Sciatic nerve (tissue), 2 donors: ENCODE results near the gene IFNL3. TPM values are rescaled to one million over a fixed set of nuclear protein-coding genes. Genes with fewer than 3 reads are reported as not detected.
"Not testable (repeated sequence)": the region's sequence is repeated elsewhere in the genome, so short reads cannot be mapped to it uniquely, and the experiment has no call there.

ENCODE experiments used
- ATAC-seq: fragments of 200-7000 bp; cut with Tn5 transposase; one replicate; pipeline ENCODE4 v1.9.1; 2020; ENCODE audit warnings: mild to moderate bottlenecking, moderate library complexity
- DNase-seq: peaks from one replicate; pipeline ENCODE4 v3.0.0-alpha.2; 2020; ENCODE audit warnings: low spot score
- intact Hi-C: fragments of 100-400 bp; cut with DNase I; formaldehyde crosslinking; loops from one replicate; pipeline ENCODE4 v1.14.2; 2022
- total RNA-seq: library from RNA; stranded (reverse); fragmentation: NEBNext Ultra II Directional; extraction: Animal tissue kit (Norgen Biotek cat#: 25700); gene quantifications from one replicate; pipeline ENCODE4 v1.2.1, GENCODE V29; 2021
- donor health status: DM: no; HTN: no; CAD: no.
- donor health status: DM: no; HTN: no; CAD: no.

Gene IFNL3
- not detected for total RNA-seq

- ATAC-seq, DNase-seq: not testable (repeated sequence)
- intact Hi-C loops = loop anchor here (5.0 kb wide), 1 partner anchor 783 kb away; no protein-coding TSS in a partner anchor
These were observed at the start of gene IFNL3 for GRCh38 chr19:39244410-39245100. Gene IFNL3, minus strand, starts transcription at chr19:39245006. Its CDS starts 39 bp downstream, at chr19:39244967.

GRCh38 chr19:39293394-39293793, 48.6 kb upstream of the IFNL3 start:
- no peak for ATAC-seq
- intact Hi-C loops = no loop called here
- DNase-seq = no peak

GRCh38 chr19:39284032-39284431, 39.2 kb upstream of the IFNL3 start:
- DNase-seq (no peak), ATAC-seq (no peak)
- intact Hi-C loops = no loop called here

- intact Hi-C loops = no loop called here
- no peak for DNase-seq
- ATAC-seq = no peak
These were observed 37.2 kb upstream of the IFNL3 start for GRCh38 chr19:39282021-39282420.

- DNase-seq (no peak), ATAC-seq (no peak)
- intact Hi-C loops = no loop called here
These were observed 32.8 kb upstream of the IFNL3 start for GRCh38 chr19:39277598-39277997.

- intact Hi-C loops = no loop called here
- ATAC-seq (no peak), DNase-seq (peak; percentile 31)
These were observed 31.9 kb upstream of the IFNL3 start for GRCh38 chr19:39276740-39277139.

GRCh38 chr19:39275578-39275977, 30.8 kb upstream of the IFNL3 start:
- intact Hi-C loops = no loop called here
- ATAC-seq (no peak), DNase-seq (peak; percentile 0)

GRCh38 chr19:39273859-39274258, 29.1 kb upstream of the IFNL3 start:
- intact Hi-C loops, DNase-seq, ATAC-seq: not testable (repeated sequence)

- intact Hi-C loops = no loop called here
- ATAC-seq (no peak), DNase-seq (peak; percentile 43)
These were observed 25.4 kb upstream of the IFNL3 start for GRCh38 chr19:39270036-39270871.

GRCh38 chr19:39269369-39269768, 24.6 kb upstream of the IFNL3 start:
- ATAC-seq, intact Hi-C loops: not testable (repeated sequence)
- DNase-seq = peak; percentile 30

- ATAC-seq, intact Hi-C loops: not testable (repeated sequence)
- DNase-seq = peak; percentile 36
These were observed 23.9 kb upstream of the IFNL3 start for GRCh38 chr19:39268531-39269223.

GRCh38 chr19:39268085-39268484, 23.3 kb upstream of the IFNL3 start, which contains the start of gene IFNL2:
Gene IFNL2, plus strand, starts transcription at chr19:39268396. Its CDS starts 173 bp downstream, at chr19:39268569.
- intact Hi-C loops, DNase-seq, ATAC-seq: not testable (repeated sequence)

GRCh38 chr19:39265321-39265916, 20.6 kb upstream of the IFNL3 start:
- DNase-seq (peak; percentile 51), ATAC-seq (no peak)
- intact Hi-C loops = no loop called here

- DNase-seq (peak; percentile 53), ATAC-seq (no peak)
- intact Hi-C loops = no loop called here
These were observed 19.8 kb upstream of the IFNL3 start for GRCh38 chr19:39264306-39265290.

GRCh38 chr19:39263912-39264305, 19.1 kb upstream of the IFNL3 start:
- intact Hi-C loops = no loop called here
- DNase-seq (peak; percentile 43), ATAC-seq (no peak)

- intact Hi-C loops = no loop called here
- DNase-seq = no peak
- ATAC-seq = no peak
These were observed 17.7 kb upstream of the IFNL3 start for GRCh38 chr19:39262496-39262895.

- no peak for ATAC-seq
- intact Hi-C loops = no loop called here
- no peak for DNase-seq
These were observed 16.9 kb upstream of the IFNL3 start for GRCh38 chr19:39261704-39262103.

GRCh38 chr19:39257227-39257626, 12.4 kb upstream of the IFNL3 start:
- intact Hi-C loops = no loop called here
- ATAC-seq = no peak
- no peak for DNase-seq
